Amygdala (tissue), 56 donors: Measurements from ENCODE around the gene PTGIR.

ENCODE experiments used
- DNase-seq, 56 donors: peaks; one replicate each; lab custom pipeline; 2025; lab: John Stamatoyannopoulos, UW

Gene PTGIR

GRCh38 chr19:46602392-46603194, 22.3 kb downstream of the PTGIR start:
- DNase-seq = peak in 14 of 56 donors; percentile 21 to 54 (median 40)

- DNase-seq = peak in 4 of 56 donors; percentile 40 to 91 (median 52)
Measured at GRCh38 chr19:46601318-46602224, 23.3 kb downstream of the PTGIR start, which contains the start of gene CALM3. Gene CALM3 (plus strand): TSS chr19:46601330. CDS start chr19:46601435, 105 bp downstream.

GRCh38 chr19:46600384-46601317, 24.2 kb downstream of the PTGIR start:
- DNase-seq = peak; percentile 83 to 100 (median 93)

GRCh38 chr19:46599716-46600373, 25.0 kb downstream of the PTGIR start:
- no peak for DNase-seq

GRCh38 chr19:46598372-46598917, 26.4 kb downstream of the PTGIR start:
- DNase-seq = no peak

GRCh38 chr19:46596008-46596407, 28.9 kb downstream of the PTGIR start:
- DNase-seq = no peak

- DNase-seq = no peak
Measured at GRCh38 chr19:46591870-46592269, 33.0 kb downstream of the PTGIR start.

- no peak for DNase-seq
Measured at GRCh38 chr19:46591254-46591653, 33.6 kb downstream of the PTGIR start.

- DNase-seq = no peak
Measured at GRCh38 chr19:46587861-46588260, 37.0 kb downstream of the PTGIR start.

GRCh38 chr19:46586294-46586693, 38.6 kb downstream of the PTGIR start:
- no peak for DNase-seq

- DNase-seq = no peak
Measured at GRCh38 chr19:46585539-46585938, 39.4 kb downstream of the PTGIR start.

GRCh38 chr19:46580247-46580646, 44.6 kb downstream of the PTGIR start:
- no peak for DNase-seq

- DNase-seq = peak in 15 of 56 donors; percentile 6 to 66 (median 23)
Measured at GRCh38 chr19:46579361-46579879, 45.5 kb downstream of the PTGIR start.

GRCh38 chr19:46578450-46578849, 46.4 kb downstream of the PTGIR start:
- DNase-seq = no peak

- DNase-seq = no peak
Measured at GRCh38 chr19:46574533-46574932, 50.4 kb downstream of the PTGIR start.

GRCh38 chr19:46573679-46574498, 51.0 kb downstream of the PTGIR start:
- DNase-seq = no peak

GRCh38 chr19:46571495-46571894, 53.4 kb downstream of the PTGIR start:
- DNase-seq = no peak
